Naive thymus-derived CD4-positive, alpha-beta T cell (primary cell): ENCODE results near the gene EYS. TPM values are rescaled to one million over a fixed set of nuclear protein-coding genes. Genes with fewer than 3 reads are reported as not detected.

Experiments used
- ATAC-seq: fragments of 150-1000 bp; cut with Tn5 transposase; 2 replicates; pipeline ENCODE4 v1.10.0; 2021; ENCODE audit warnings: mild to moderate bottlenecking, moderate library complexity
- CTCF ChIA-PET: fragments of 350-600 bp; sonication (Branson Sonifier 250); formaldehyde crosslinking; loops from one replicate; lab custom pipeline; 2021; ENCODE audit warnings: antibody characterized with exemption; lab: Charles Lee
- POLR2A ChIA-PET: fragments of 350-600 bp; sonication (Branson Sonifier 250); formaldehyde crosslinking; loops from one replicate; lab custom pipeline; 2021; ENCODE audit warnings: antibody characterized with exemption, inconsistent platforms; lab: Charles Lee
- DNase-seq, 9 donors: peaks; one replicate each; pipeline versions ENCODE4 v3.0.0 to v3.0.0-alpha.2; 2020 to 2022; ENCODE audit warnings: mixed read lengths in 1 of 9
- H3K27ac ChIP-seq: one replicate; pipeline ENCODE4 v1.7.0; 2013; ENCODE audit warnings: mild to moderate bottlenecking, low read depth, low read length, moderate library complexity
- H3K27me3 ChIP-seq, 2 donors: one replicate each; pipeline ENCODE4 v1.7.0; 2013; ENCODE audit warnings: low read length in 2 of 2, mild to moderate bottlenecking in 2 of 2, moderate library complexity in 2 of 2; ENCODE audit not compliant: control insufficient read depth in 2 of 2, insufficient read depth in 2 of 2
- H3K36me3 ChIP-seq, 3 experiments: 1 replicate in 2 of 3; 2 replicates in 1 of 3; pipeline ENCODE4 v1.7.0; 2013; ENCODE audit warnings: low read length in 3 of 3, mild to moderate bottlenecking in 3 of 3, moderate library complexity in 1 of 3; ENCODE audit not compliant: insufficient read depth in 3 of 3, control insufficient read depth in 2 of 3
- H3K4me1 ChIP-seq, 2 donors: one replicate each; pipeline ENCODE4 v1.7.0; 2013; ENCODE audit warnings: low read length in 2 of 2, mild to moderate bottlenecking in 2 of 2, moderate library complexity in 1 of 2; ENCODE audit not compliant: control insufficient read depth in 2 of 2, insufficient read depth in 2 of 2
- H3K4me3 ChIP-seq: 2 replicates; pipeline ENCODE4 v1.7.0; 2013; ENCODE audit warnings: mild to moderate bottlenecking, low read length
- H3K9me3 ChIP-seq, 3 experiments: 1 replicate in 2 of 3; 2 replicates in 1 of 3; pipeline ENCODE4 v1.7.0; 2013; ENCODE audit warnings: low read length in 3 of 3; ENCODE audit not compliant: control insufficient read depth in 2 of 3
- H3K27ac Mint-ChIP-seq, 9 donors: one replicate each; pipeline ENCODE4 v1.8.0; 2020 to 2022; ENCODE audit warnings: mixed read lengths in 9 of 9, mild to moderate bottlenecking in 8 of 9, moderate library complexity in 5 of 9, inconsistent platforms in 2 of 9
- H3K27me3 Mint-ChIP-seq, 5 donors: one replicate each; pipeline ENCODE4 v1.8.0; 2021 to 2022; ENCODE audit warnings: mixed read lengths in 5 of 5, mild to moderate bottlenecking in 1 of 5
- H3K36me3 Mint-ChIP-seq, 5 donors: one replicate each; pipeline ENCODE4 v1.8.0; 2020 to 2022; ENCODE audit warnings: mixed read lengths in 5 of 5, mild to moderate bottlenecking in 3 of 5, inconsistent platforms in 1 of 5
- H3K4me1 Mint-ChIP-seq, 7 donors: one replicate each; pipeline ENCODE4 v1.8.0; 2020 to 2022; ENCODE audit warnings: mixed read lengths in 7 of 7, mild to moderate bottlenecking in 3 of 7, inconsistent platforms in 1 of 7
- H3K4me3 Mint-ChIP-seq, 10 donors: one replicate each; pipeline ENCODE4 v1.8.0; 2020 to 2022; ENCODE audit warnings: mild to moderate bottlenecking in 10 of 10, mixed read lengths in 10 of 10, moderate library complexity in 6 of 10, inconsistent platforms in 2 of 10
- H3K9me3 Mint-ChIP-seq, 11 donors: one replicate each; pipeline ENCODE4 v1.8.0; 2020 to 2022; ENCODE audit warnings: mixed read lengths in 11 of 11, mild to moderate bottlenecking in 4 of 11, inconsistent platforms in 1 of 11, moderate library complexity in 1 of 11
- intact Hi-C, 2 donors: fragments of 100-400 bp; cut with micrococcal nuclease; formaldehyde crosslinking; loops; one replicate each; pipeline ENCODE4 v1.15.1; 2023
- polyA plus RNA-seq, 2 donors: library from polyadenylated mRNA; unstranded; fragments of 300-500 nt; fragmentation: Illumina TruSeq; gene quantifications; one replicate each; pipeline ENCODE4 v1.2.3, GENCODE V29; 2021
- total RNA-seq, 6 experiments: library from RNA in 5 of 6; stranded (reverse) in 5 of 6; gene quantifications; 1 replicate in 5 of 6; 2 replicates in 1 of 6; pipeline ENCODE4 v1.2.3 and lab custom pipeline; 2021 to 2026

Gene EYS
- total and polyA plus RNA-seq, 7 experiments from 2014 or later: 0.07 to 0.21 (median 0.13) TPM; not detected in 4

GRCh38 chr6:65116326-65116725, 590.7 kb downstream of the EYS start:
- Mint-ChIP-seq H3K36me3 (no peaks in the 10 kb centered on the region), H3K4me1 (no peaks in the 10 kb centered on the region), H3K9me3 (peaks cover 4 to 25% (median 9%) of the 10 kb centered on the region in 11 donors), H3K27me3 (no peaks in the 10 kb centered on the region), H3K27ac (no peak overlapping the region), H3K4me3 (no peak overlapping the region)
- intact Hi-C loops: no loop called here
- H3K9me3 ChIP-seq: no peaks in the 10 kb centered on the region
- no peak overlapping the region for H3K4me3 ChIP-seq
- DNase-seq (no peak), ATAC-seq (no peak)
- H3K27me3 ChIP-seq: no peaks in the 10 kb centered on the region
- POLR2A ChIA-PET: no interaction called here
- no peaks in the 10 kb centered on the region for H3K4me1 ChIP-seq
- H3K36me3 ChIP-seq: no peaks in the 10 kb centered on the region
- H3K27ac ChIP-seq: no peak overlapping the region
- CTCF ChIA-PET: no interaction called here

- intact Hi-C loops: no loop called here
- no peak for ATAC-seq
- Histone ChIP-seq H3K4me3 (no peak overlapping the region), H3K27me3 (no peaks in the 10 kb centered on the region), H3K27ac (no peak overlapping the region), H3K36me3 (no peaks in the 10 kb centered on the region), H3K4me1 (no peaks in the 10 kb centered on the region), H3K9me3 (no peaks in the 10 kb centered on the region)
- Mint-ChIP-seq H3K4me1 (no peaks in the 10 kb centered on the region), H3K4me3 (no peak overlapping the region), H3K27me3 (no peaks in the 10 kb centered on the region), H3K36me3 (no peaks in the 10 kb centered on the region), H3K27ac (no peak overlapping the region), H3K9me3 (peaks cover 0 to 23% (median 4%) of the 10 kb centered on the region in 11 donors)
- no peak for DNase-seq
- POLR2A ChIA-PET: no interaction called here
- CTCF ChIA-PET: interaction anchor here (0.7 kb wide), 1 partner anchor 16 kb away, joined by 3 read pairs; no protein-coding TSS in a partner anchor
Measured at GRCh38 chr6:65113581-65113980, 593.4 kb downstream of the EYS start.

DNA sequence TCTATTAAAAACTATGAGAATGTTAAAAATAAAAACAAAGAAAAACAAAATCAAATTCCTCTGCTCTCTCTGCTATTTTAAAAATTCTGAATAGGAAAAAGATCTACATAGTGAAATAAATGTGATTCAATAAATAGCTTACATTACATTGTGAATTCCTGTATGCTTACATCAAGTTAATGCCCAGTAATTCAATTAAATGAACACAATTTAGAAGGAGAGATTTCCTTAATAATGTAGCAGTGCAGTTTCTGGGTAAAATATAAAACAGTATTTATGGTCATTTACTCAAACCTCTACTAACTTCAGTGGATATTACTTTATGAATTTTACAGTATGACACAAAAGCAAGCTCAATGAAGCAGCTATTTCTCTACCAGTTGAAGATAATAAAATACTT, 594.6 kb downstream of the EYS start:
- H3K36me3 ChIP-seq: no peaks in the 10 kb centered on the region
- ATAC-seq: no peak
- no peaks in the 10 kb centered on the region for H3K36me3 Mint-ChIP-seq
- H3K27ac ChIP-seq: no peak overlapping the region
- DNase-seq: no peak
- intact Hi-C loops: no loop called here
- peaks cover 0 to 25% (median 4%) of the 10 kb centered on the region in 11 donors for H3K9me3 Mint-ChIP-seq
- no peaks in the 10 kb centered on the region for H3K4me1 Mint-ChIP-seq
- no peaks in the 10 kb centered on the region for H3K27me3 ChIP-seq
- POLR2A ChIA-PET: no interaction called here
- no peak overlapping the region for H3K27ac Mint-ChIP-seq
- no peak overlapping the region for H3K4me3 Mint-ChIP-seq
- no peak overlapping the region for H3K4me3 ChIP-seq
- no peaks in the 10 kb centered on the region for H3K4me1 ChIP-seq
- CTCF ChIA-PET: no interaction called here
- no peaks in the 10 kb centered on the region for H3K27me3 Mint-ChIP-seq
- H3K9me3 ChIP-seq: no peaks in the 10 kb centered on the region

GRCh38 chr6:65110031-65110430, 597.0 kb downstream of the EYS start:
- Mint-ChIP-seq H3K27ac (no peak overlapping the region), H3K4me3 (no peak overlapping the region), H3K4me1 (no peaks in the 10 kb centered on the region), H3K9me3 (peaks cover 0 to 18% (median 2%) of the 10 kb centered on the region in 11 donors), H3K27me3 (no peaks in the 10 kb centered on the region), H3K36me3 (no peaks in the 10 kb centered on the region)
- no peak overlapping the region for H3K4me3 ChIP-seq
- intact Hi-C loops: no loop called here
- ATAC-seq: no peak
- no peaks in the 10 kb centered on the region for H3K9me3 ChIP-seq
- H3K36me3 ChIP-seq: no peaks in the 10 kb centered on the region
- POLR2A ChIA-PET: no interaction called here
- no peaks in the 10 kb centered on the region for H3K4me1 ChIP-seq
- no peak for DNase-seq
- no peaks in the 10 kb centered on the region for H3K27me3 ChIP-seq
- CTCF ChIA-PET: no interaction called here
- H3K27ac ChIP-seq: no peak overlapping the region

DNA sequence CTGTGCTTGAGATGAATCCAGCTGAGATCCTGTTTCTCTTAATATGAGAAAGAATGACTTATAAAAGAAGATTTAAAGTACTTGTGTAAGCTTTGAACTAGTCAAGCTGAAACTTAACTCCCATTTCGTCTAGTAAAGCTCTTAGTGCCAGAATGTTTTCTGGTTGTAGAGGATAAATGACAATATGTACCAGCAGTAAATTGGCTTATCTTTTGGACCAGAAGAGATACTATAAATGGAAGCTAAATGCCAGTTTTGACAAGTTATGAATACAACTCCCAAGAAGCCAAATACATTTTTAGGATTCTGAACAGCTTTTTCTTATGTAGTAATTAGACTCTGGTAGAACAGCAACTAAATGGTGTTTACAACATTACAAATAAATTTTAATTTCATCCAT, 608.7 kb downstream of the EYS start:
- DNase-seq: no peak
- ChIA-PET CTCF (no interaction called here), POLR2A (no interaction called here)
- no peak overlapping the region for H3K27ac Mint-ChIP-seq
- H3K27me3 ChIP-seq: no peaks in the 10 kb centered on the region
- no peaks in the 10 kb centered on the region for H3K36me3 Mint-ChIP-seq
- no peaks in the 10 kb centered on the region for H3K4me1 ChIP-seq
- H3K27ac ChIP-seq: no peak overlapping the region
- H3K4me3 ChIP-seq: no peak overlapping the region
- no peaks in the 10 kb centered on the region for H3K4me1 Mint-ChIP-seq
- H3K9me3 ChIP-seq: no peaks in the 10 kb centered on the region
- H3K4me3 Mint-ChIP-seq: no peak overlapping the region
- intact Hi-C loops: no loop called here
- ATAC-seq: no peak
- H3K27me3 Mint-ChIP-seq: no peaks in the 10 kb centered on the region
- peaks cover 0 to 28% (median 0%) of the 10 kb centered on the region in 11 donors for H3K9me3 Mint-ChIP-seq
- H3K36me3 ChIP-seq: no peaks in the 10 kb centered on the region

DNA sequence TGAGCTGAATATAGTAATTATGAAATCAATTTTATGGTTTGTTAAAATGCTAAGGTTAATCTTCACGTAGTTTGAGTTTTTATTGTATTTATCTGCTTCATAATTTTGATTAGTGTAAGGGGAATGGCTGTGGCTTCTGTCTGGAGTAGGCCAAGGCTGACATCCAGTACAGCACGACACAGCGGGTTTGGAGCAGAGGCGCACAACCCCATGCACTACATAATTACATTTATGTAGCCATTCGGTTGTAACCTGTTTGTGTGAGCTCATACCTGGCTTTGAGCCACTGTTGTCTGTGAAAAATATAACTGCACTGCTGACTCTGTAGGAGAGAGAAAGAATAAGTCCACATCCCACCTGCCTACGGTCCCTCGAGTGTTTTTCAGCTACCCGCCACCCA, 615.5 kb downstream of the EYS start:
- Mint-ChIP-seq H3K9me3 (peaks cover 0 to 34% (median 11%) of the 10 kb centered on the region in 11 donors), H3K27ac (no peak overlapping the region), H3K4me1 (no peaks in the 10 kb centered on the region), H3K4me3 (no peak overlapping the region), H3K27me3 (no peaks in the 10 kb centered on the region), H3K36me3 (no peaks in the 10 kb centered on the region)
- POLR2A ChIA-PET: no interaction called here
- ATAC-seq: no peak
- H3K4me3 ChIP-seq: no peak overlapping the region
- H3K27me3 ChIP-seq: no peaks in the 10 kb centered on the region
- DNase-seq: no peak
- CTCF ChIA-PET: no interaction called here
- H3K9me3 ChIP-seq: no peaks in the 10 kb centered on the region
- H3K36me3 ChIP-seq: no peaks in the 10 kb centered on the region
- no peak overlapping the region for H3K27ac ChIP-seq
- no peaks in the 10 kb centered on the region for H3K4me1 ChIP-seq
- intact Hi-C loops: no loop called here

GRCh38 chr6:65088575-65088974, 618.5 kb downstream of the EYS start:
- Mint-ChIP-seq H3K36me3 (no peaks in the 10 kb centered on the region), H3K4me3 (no peak overlapping the region), H3K4me1 (no peaks in the 10 kb centered on the region), H3K27ac (no peak overlapping the region), H3K27me3 (no peaks in the 10 kb centered on the region), H3K9me3 (peaks cover 1 to 25% (median 12%) of the 10 kb centered on the region in 11 donors)
- intact Hi-C loops: no loop called here
- H3K4me3 ChIP-seq: no peak overlapping the region
- POLR2A ChIA-PET: no interaction called here
- H3K36me3 ChIP-seq: no peaks in the 10 kb centered on the region
- DNase-seq: no peak
- H3K4me1 ChIP-seq: no peaks in the 10 kb centered on the region
- no peak for ATAC-seq
- no peaks in the 10 kb centered on the region for H3K9me3 ChIP-seq
- no peaks in the 10 kb centered on the region for H3K27me3 ChIP-seq
- no peak overlapping the region for H3K27ac ChIP-seq
- CTCF ChIA-PET: no interaction called here
